ENCODE results near the gene RHEB. TPM values are rescaled to one million over a fixed set of nuclear protein-coding genes. Genes with fewer than 3 reads are reported as not detected.
A peak's percentile ranks its signal among the peaks of the same experiment; 100 is the strongest.

The RHEB gene
- total RNA-seq, 2 donors from 2014 or later: 37.3 to 55.5 TPM

GRCh38 chr7:151503902-151504714 is 15.6 kb downstream of the RHEB start:
- Mint-ChIP-seq H3K4me1 (peaks cover 47% of the 10 kb centered on the region), H3K27me3 (no peaks in the 10 kb centered on the region), H3K27ac (no peak overlapping the region), H3K9me3 (no peaks in the 10 kb centered on the region), H3K36me3 (ENCODE audit: low read depth) (no peaks in the 10 kb centered on the region), H3K4me3 (no peak overlapping the region)
- ATAC-seq (replicated peaks): no peak

GRCh38 chr7:151501676-151502075 is 18.0 kb downstream of the RHEB start:
- H3K27ac Mint-ChIP-seq: no peak overlapping the region
- peaks cover 6% of the 10 kb centered on the region for H3K36me3 Mint-ChIP-seq (ENCODE audit: low read depth)
- H3K4me3 Mint-ChIP-seq: no peak overlapping the region
- no peaks in the 10 kb centered on the region for H3K27me3 Mint-ChIP-seq
- H3K4me1 Mint-ChIP-seq: peaks cover 48% of the 10 kb centered on the region
- ATAC-seq (replicated peaks): no peak
- no peaks in the 10 kb centered on the region for H3K9me3 Mint-ChIP-seq

- Mint-ChIP-seq H3K27me3 (no peaks in the 10 kb centered on the region), H3K27ac (no peak overlapping the region), H3K9me3 (no peaks in the 10 kb centered on the region), H3K4me1 (peaks cover 57% of the 10 kb centered on the region), H3K4me3 (no peak overlapping the region), H3K36me3 (ENCODE audit: low read depth) (peaks cover 17% of the 10 kb centered on the region)
- no peak for ATAC-seq (replicated peaks)
Observed at GRCh38 chr7:151498495-151498894, 21.2 kb downstream of the RHEB start.

- H3K4me1 Mint-ChIP-seq: peaks cover 55% of the 10 kb centered on the region
- H3K36me3 Mint-ChIP-seq (ENCODE audit: low read depth): peaks cover 23% of the 10 kb centered on the region
- no peaks in the 10 kb centered on the region for H3K9me3 Mint-ChIP-seq
- ATAC-seq (replicated peaks): no peak
- H3K27me3 Mint-ChIP-seq: no peaks in the 10 kb centered on the region
- H3K27ac Mint-ChIP-seq: peak overlapping the region; percentile 4
- no peak overlapping the region for H3K4me3 Mint-ChIP-seq
Observed at GRCh38 chr7:151497306-151497871, 22.3 kb downstream of the RHEB start.

- Mint-ChIP-seq H3K4me1 (peaks cover 46% of the 10 kb centered on the region), H3K9me3 (no peaks in the 10 kb centered on the region), H3K4me3 (no peak overlapping the region), H3K27ac (no peak overlapping the region), H3K27me3 (no peaks in the 10 kb centered on the region), H3K36me3 (ENCODE audit: low read depth) (peaks cover 29% of the 10 kb centered on the region)
- no peak for ATAC-seq (replicated peaks)
Observed at GRCh38 chr7:151495360-151495759, 24.3 kb downstream of the RHEB start.

GRCh38 chr7:151494298-151495284 is 25.1 kb downstream of the RHEB start:
- no peaks in the 10 kb centered on the region for H3K9me3 Mint-ChIP-seq
- H3K4me3 Mint-ChIP-seq: no peak overlapping the region
- peak overlapping the region; percentile 73 for H3K27ac Mint-ChIP-seq
- no peaks in the 10 kb centered on the region for H3K27me3 Mint-ChIP-seq
- H3K4me1 Mint-ChIP-seq: peaks cover 39% of the 10 kb centered on the region
- peaks cover 37% of the 10 kb centered on the region for H3K36me3 Mint-ChIP-seq (ENCODE audit: low read depth)
- ATAC-seq (replicated peaks): no peak

GRCh38 chr7:151493083-151493482 is 26.6 kb downstream of the RHEB start:
- H3K4me3 Mint-ChIP-seq: no peak overlapping the region
- no peak for ATAC-seq (replicated peaks)
- H3K27me3 Mint-ChIP-seq: no peaks in the 10 kb centered on the region
- peaks cover 34% of the 10 kb centered on the region for H3K4me1 Mint-ChIP-seq
- peaks cover 52% of the 10 kb centered on the region for H3K36me3 Mint-ChIP-seq (ENCODE audit: low read depth)
- no peaks in the 10 kb centered on the region for H3K9me3 Mint-ChIP-seq
- peak overlapping the region; percentile 73 for H3K27ac Mint-ChIP-seq

- no peak overlapping the region for H3K27ac Mint-ChIP-seq
- no peak for ATAC-seq (replicated peaks)
- peaks cover 60% of the 10 kb centered on the region for H3K36me3 Mint-ChIP-seq (ENCODE audit: low read depth)
- H3K27me3 Mint-ChIP-seq: no peaks in the 10 kb centered on the region
- H3K4me1 Mint-ChIP-seq: peaks cover 22% of the 10 kb centered on the region
- H3K4me3 Mint-ChIP-seq: no peak overlapping the region
- no peaks in the 10 kb centered on the region for H3K9me3 Mint-ChIP-seq
Observed at GRCh38 chr7:151491859-151492258, 27.8 kb downstream of the RHEB start.

GRCh38 chr7:151490456-151491105 is 29.1 kb downstream of the RHEB start:
- Mint-ChIP-seq H3K36me3 (ENCODE audit: low read depth) (peaks cover 71% of the 10 kb centered on the region), H3K4me3 (no peak overlapping the region), H3K9me3 (no peaks in the 10 kb centered on the region), H3K4me1 (peaks cover 20% of the 10 kb centered on the region), H3K27me3 (no peaks in the 10 kb centered on the region), H3K27ac (no peak overlapping the region)
- no peak for ATAC-seq (replicated peaks)

- peaks cover 76% of the 10 kb centered on the region for H3K36me3 Mint-ChIP-seq (ENCODE audit: low read depth)
Observed at GRCh38 chr7:151489498-151489897, 30.2 kb downstream of the RHEB start.

GRCh38 chr7:151488096-151488495 is 31.6 kb downstream of the RHEB start:
- H3K4me3 Mint-ChIP-seq: no peak overlapping the region
- H3K9me3 Mint-ChIP-seq: no peaks in the 10 kb centered on the region
- ATAC-seq (replicated peaks): no peak
- peaks cover 82% of the 10 kb centered on the region for H3K36me3 Mint-ChIP-seq (ENCODE audit: low read depth)
- H3K27me3 Mint-ChIP-seq: no peaks in the 10 kb centered on the region
- H3K27ac Mint-ChIP-seq: no peak overlapping the region
- peaks cover 21% of the 10 kb centered on the region for H3K4me1 Mint-ChIP-seq

More at GRCh38 chr7:151489498-151489897, 30.2 kb downstream of the RHEB start:
- peaks cover 27% of the 10 kb centered on the region for H3K4me1 Mint-ChIP-seq
- peak overlapping the region; percentile 16 for H3K27ac Mint-ChIP-seq
- no peaks in the 10 kb centered on the region for H3K9me3 Mint-ChIP-seq
- no peak for ATAC-seq (replicated peaks)
- H3K4me3 Mint-ChIP-seq: no peak overlapping the region
- no peaks in the 10 kb centered on the region for H3K27me3 Mint-ChIP-seq

- Mint-ChIP-seq H3K4me3 (no peak overlapping the region), H3K27ac (peak overlapping the region; percentile 37), H3K36me3 (ENCODE audit: low read depth) (peaks cover 88% of the 10 kb centered on the region), H3K27me3 (no peaks in the 10 kb centered on the region), H3K9me3 (no peaks in the 10 kb centered on the region), H3K4me1 (peaks cover 26% of the 10 kb centered on the region)
- ATAC-seq (replicated peaks): no peak
Observed at GRCh38 chr7:151487228-151487627, 32.5 kb downstream of the RHEB start.

DNA sequence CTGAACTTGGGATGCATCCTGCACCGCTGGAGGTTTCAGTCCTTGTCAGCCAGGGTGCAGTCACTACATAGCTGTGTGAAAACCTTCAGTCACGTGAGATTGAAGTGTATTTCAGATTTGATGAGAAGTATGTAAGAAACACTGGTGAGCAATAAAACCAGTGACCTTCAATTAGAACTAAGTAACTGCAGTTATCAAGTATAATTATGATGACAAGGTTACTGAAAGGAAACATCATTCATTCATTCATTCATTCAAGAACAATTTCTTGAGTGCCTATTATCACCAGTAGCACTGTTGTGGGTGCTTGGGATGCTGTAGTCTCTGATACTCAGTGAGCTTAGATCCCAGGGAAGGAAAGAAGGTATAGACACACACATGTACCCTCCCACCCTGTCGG is 33.6 kb downstream of the RHEB start:
- Mint-ChIP-seq H3K27me3 (no peaks in the 10 kb centered on the region), H3K4me1 (peaks cover 26% of the 10 kb centered on the region), H3K36me3 (ENCODE audit: low read depth) (peaks cover 99% of the 10 kb centered on the region), H3K9me3 (no peaks in the 10 kb centered on the region), H3K4me3 (no peak overlapping the region), H3K27ac (peak overlapping the region; percentile 37)
- ATAC-seq (replicated peaks): no peak
